ENCODE measurements around the gene LEFTY2. TPM values are rescaled to one million over a fixed set of nuclear protein-coding genes. Genes with fewer than 3 reads are reported as not detected.
"Not testable (repeated sequence)": the region's sequence is repeated elsewhere in the genome, so short reads cannot be mapped to it uniquely, and the experiment has no call there.

LEFTY2 gene
- total RNA-seq, 1 experiment from 2014 or later, result not detected

DNA sequence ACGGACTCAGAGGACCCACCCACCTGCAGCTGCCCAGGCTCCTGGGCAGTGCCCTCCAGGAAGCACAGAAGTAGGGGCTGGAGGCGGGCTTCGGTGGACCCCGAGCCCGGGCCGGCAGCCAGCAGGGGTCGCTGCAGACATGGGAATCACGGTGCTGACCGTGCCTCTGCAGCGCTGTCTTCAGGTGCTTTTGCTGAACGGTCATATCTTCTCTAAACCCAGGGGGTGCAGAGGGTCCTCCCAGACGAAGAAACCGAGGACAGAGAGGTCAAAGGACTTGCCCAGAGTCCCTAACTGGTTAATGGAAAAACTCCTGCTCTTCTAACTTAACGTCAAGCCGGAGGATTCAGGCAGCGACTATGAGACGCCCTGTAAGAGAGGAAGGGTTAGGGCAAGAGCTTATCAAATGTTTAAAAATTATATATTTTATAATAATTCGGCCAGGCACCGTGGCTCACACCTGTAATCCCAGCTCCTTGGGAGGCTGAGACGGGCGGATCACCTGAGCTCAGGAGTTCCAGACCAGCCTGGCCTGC, 21.5 kb upstream of the LEFTY2 start:
- Histone ChIP-seq H3K9me3 (peaks cover 2% of the 10 kb centered on the region; the same call in 1 of the 2 replicates), H3K4me3 (no peak overlapping the region), H3K36me3 (no peaks in the 10 kb centered on the region), H3K27me3 (no peaks in the 10 kb centered on the region)
- DNase-seq, result no peak

DNA sequence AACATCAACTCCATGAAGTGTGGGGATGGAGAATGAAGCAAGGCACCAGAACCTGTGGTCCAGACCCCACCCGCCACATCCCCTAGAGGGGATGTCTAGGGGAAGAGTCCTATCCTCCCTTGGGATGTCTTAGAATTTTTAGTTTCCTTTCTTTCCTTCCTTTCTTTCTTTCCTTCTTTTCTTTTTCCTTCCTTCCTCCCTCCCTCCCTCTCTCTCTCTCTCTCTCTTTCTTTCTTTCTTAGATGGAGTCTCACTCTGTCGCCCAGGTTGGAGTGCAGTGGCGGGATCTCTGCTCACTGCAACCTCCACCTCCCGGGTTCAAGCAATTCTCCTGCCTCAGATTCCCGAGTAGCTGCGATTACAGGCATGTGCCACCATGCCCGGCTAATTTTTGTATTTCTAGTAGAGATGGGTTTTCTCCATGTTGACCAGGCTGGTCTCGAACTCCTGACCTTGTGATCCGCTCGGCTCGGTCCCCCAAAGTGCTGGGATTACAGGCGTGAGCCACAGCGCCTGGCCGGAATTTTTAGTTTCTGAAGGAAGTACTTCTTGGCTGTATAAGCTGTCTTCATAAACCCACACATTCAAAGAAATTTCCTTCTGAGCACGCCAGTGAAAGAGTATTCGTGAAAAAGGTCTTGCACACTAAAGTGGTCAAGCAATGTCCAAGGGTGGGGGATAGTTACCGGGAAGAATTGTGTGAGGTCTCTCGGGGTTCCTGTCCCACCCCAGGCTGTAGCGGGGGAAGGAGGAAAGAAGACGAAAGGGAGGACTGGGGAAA, 20.8 kb upstream of the LEFTY2 start:
- Histone ChIP-seq H3K4me3 (no peak overlapping the region), H3K9me3 (peaks cover 2% of the 10 kb centered on the region; the same call in 1 of the 2 replicates), H3K27me3 (no peaks in the 10 kb centered on the region), H3K36me3 (no peaks in the 10 kb centered on the region)
- no peak for DNase-seq

DNA sequence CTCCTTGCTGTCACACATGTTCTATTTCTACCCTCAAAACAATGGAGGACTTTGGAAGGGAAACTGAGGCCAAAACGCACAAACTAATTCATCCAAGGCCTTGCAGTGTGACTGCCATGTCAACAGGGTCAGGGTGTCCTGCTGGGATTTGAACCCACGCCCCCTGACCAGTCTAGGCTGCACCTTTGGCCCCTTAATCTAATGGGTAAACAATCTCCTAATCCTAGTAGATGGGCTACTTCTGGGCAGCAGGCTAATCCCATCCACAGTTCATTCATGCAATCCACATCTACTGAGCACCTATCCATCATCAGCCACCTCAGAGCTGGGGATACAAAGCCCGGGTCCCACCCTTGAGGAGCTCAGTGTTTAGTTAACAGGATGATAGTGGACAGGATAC, 17.0 kb upstream of the LEFTY2 start:
- no peak for DNase-seq
- peaks cover 2% of the 10 kb centered on the region; the same call in 1 of the 2 replicates for H3K9me3 ChIP-seq

GRCh38 chr1:225954753-225955152, 13.7 kb upstream of the LEFTY2 start:
- DNase-seq, result no peak
- H3K27me3 ChIP-seq, result no peaks in the 10 kb centered on the region; the same call in 1 of the 2 replicates
- no peak overlapping the region for H3K4me3 ChIP-seq
- H3K36me3 ChIP-seq, result no peaks in the 10 kb centered on the region
- no peaks in the 10 kb centered on the region for H3K9me3 ChIP-seq

More for the DNA sequence above, 17.0 kb upstream of the LEFTY2 start:
- no peaks in the 10 kb centered on the region for H3K27me3 ChIP-seq
- H3K4me3 ChIP-seq, result no peak overlapping the region
- no peaks in the 10 kb centered on the region for H3K36me3 ChIP-seq

GRCh38 chr1:225953315-225953714, 12.3 kb upstream of the LEFTY2 start:
- no peak for DNase-seq
- no peaks in the 10 kb centered on the region; the same call in 1 of the 2 replicates for H3K27me3 ChIP-seq
- no peak overlapping the region for H3K4me3 ChIP-seq
- H3K36me3 ChIP-seq, result no peaks in the 10 kb centered on the region
- no peaks in the 10 kb centered on the region for H3K9me3 ChIP-seq

DNA sequence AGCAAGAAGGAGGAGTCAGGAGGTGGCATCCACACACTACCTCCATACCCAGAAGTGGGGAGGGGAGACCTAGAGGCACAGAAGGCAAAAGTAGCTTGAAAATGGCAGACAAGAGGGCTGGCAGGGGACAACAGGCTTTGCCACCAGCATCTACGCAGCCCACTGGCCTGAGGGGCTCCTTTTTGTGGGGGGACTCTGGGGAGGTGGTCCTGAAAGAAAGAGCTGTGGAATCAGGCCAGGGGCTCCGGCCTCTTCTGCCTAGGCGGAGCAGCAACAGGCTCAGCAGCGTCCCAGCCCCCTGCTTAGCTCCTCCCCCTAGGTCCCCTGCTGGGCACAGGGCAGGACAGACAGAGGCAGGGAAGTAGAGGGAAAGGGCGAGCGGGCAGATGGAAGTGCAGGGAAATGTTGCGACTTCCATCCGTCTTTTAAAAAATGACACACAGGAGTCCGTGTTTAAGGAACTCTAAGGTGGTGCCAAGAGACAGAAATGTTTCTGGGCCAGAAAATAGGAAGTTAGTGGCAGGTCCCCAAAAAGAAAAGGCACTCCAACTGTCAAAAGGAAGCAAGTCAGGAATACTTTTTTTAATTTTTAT, 10.0 kb upstream of the LEFTY2 start:
- H3K9me3 ChIP-seq, result no peaks in the 10 kb centered on the region
- DNase-seq, result no peak
- H3K36me3 ChIP-seq, result no peaks in the 10 kb centered on the region
- H3K27me3 ChIP-seq, result peaks cover under 1% of the 10 kb centered on the region
- H3K4me3 ChIP-seq, result no peak overlapping the region

GRCh38 chr1:225949041-225949440, 8.0 kb upstream of the LEFTY2 start:
- no peaks in the 10 kb centered on the region for H3K36me3 ChIP-seq
- no peak for DNase-seq
- H3K4me3 ChIP-seq, result no peak overlapping the region
- no peaks in the 10 kb centered on the region for H3K9me3 ChIP-seq
- H3K27me3 ChIP-seq, result peaks cover 3% of the 10 kb centered on the region

DNA sequence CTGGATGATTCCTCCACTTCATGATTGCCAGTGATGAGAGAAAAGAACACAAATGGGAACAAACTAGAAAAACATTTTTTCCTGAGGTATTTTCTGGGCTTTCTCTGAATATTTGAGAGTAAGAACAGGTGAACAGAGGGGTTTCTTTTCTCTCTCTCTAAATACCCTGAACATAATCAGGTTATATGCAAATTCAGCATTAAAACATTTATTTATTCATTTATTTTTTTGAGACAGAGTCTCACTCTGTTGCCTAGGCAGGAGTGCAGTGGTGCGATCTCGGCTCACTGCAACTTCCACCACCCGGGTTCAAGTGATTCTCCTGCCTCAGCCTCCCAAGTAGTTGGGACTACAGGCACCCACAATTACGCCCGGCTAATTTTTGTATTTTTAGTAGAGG, 5.8 kb upstream of the LEFTY2 start:
- H3K27me3 ChIP-seq, result peaks cover 3% of the 10 kb centered on the region
- DNase-seq, result no peak
- no peak overlapping the region for H3K4me3 ChIP-seq
- H3K36me3 ChIP-seq, result no peaks in the 10 kb centered on the region
- no peaks in the 10 kb centered on the region for H3K9me3 ChIP-seq

GRCh38 chr1:225946082-225946620, 5.1 kb upstream of the LEFTY2 start:
- no peaks in the 10 kb centered on the region for H3K36me3 ChIP-seq
- H3K27me3 ChIP-seq, result peaks cover 3% of the 10 kb centered on the region
- H3K9me3 ChIP-seq, result no peaks in the 10 kb centered on the region
- DNase-seq, result no peak
- H3K4me3 ChIP-seq, result no peak overlapping the region

- no peaks in the 10 kb centered on the region for H3K36me3 ChIP-seq
- no peak overlapping the region for H3K4me3 ChIP-seq
- no peaks in the 10 kb centered on the region for H3K9me3 ChIP-seq
- H3K27me3 ChIP-seq, result peaks cover 3% of the 10 kb centered on the region
- DNase-seq, result no peak
These were observed 4.5 kb upstream of the LEFTY2 start for GRCh38 chr1:225945564-225945963.

DNA sequence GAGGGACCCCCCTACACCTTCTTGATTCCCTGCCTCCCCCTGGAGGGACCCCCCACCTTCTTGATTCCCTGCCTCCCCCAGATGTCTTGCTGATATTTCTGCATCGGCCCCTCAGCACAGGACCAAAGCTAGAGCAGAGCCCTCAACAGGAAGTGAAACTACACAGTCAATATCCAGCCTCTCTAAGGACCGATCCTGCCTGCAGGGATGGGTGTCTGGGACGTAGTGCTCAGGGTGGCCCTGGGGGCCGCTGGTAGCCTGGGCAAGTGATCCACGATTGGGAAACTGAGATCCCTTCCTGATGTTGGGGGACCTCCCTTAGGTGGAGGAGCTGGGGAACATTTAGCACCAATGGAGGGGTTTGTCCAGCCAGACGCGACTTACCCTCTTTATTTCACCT, 3.9 kb upstream of the LEFTY2 start:
- no peaks in the 10 kb centered on the region for H3K36me3 ChIP-seq

DNA sequence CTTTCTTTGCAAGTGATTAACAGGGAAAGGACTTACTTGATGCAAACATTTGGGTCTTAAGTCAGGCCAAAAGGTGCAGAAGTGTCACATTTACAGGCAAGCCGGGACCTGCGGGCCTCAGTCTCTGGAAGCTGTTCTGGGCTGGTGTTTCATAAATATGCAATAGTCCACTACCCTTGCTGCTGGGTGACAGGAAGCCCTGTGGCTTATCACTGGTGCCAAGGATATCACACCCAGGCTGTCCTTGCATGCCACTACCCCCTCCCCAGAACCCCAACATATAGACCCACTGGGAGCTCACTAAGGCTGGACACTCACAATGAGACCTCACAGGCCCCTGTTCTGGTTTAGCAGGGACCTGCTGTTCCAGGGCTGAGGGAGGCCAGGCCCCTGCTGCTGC, 3.4 kb upstream of the LEFTY2 start:
- no peak overlapping the region for H3K4me3 ChIP-seq
- no peaks in the 10 kb centered on the region for H3K9me3 ChIP-seq
- no peak for DNase-seq
- H3K36me3 ChIP-seq, result no peaks in the 10 kb centered on the region
- peaks cover 3% of the 10 kb centered on the region for H3K27me3 ChIP-seq

More for the DNA sequence above, 3.9 kb upstream of the LEFTY2 start:
- H3K4me3 ChIP-seq, result no peak overlapping the region
- DNase-seq, result no peak
- peaks cover 3% of the 10 kb centered on the region for H3K27me3 ChIP-seq
- H3K9me3 ChIP-seq, result no peaks in the 10 kb centered on the region

DNA sequence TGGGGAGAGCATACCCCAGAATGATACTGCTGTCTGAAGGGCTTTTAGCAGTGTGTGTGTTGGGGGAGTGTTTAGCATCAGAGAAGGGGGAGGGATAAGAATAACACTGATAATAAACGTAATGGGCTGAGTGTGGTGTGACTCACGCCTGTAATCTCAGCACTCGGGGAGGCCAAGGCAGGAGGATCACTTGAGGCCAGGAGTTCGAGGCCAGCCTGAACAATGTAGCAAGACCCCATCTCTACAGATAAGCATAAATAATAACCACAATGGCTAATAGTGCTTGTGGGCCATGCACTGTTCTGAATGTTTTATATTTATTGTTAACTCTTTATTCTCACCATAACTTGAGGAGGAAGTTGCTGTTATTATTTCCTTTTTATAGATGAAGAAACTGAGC, 2.6 kb upstream of the LEFTY2 start:
- H3K36me3 ChIP-seq, result no peaks in the 10 kb centered on the region
- peaks cover 3% of the 10 kb centered on the region for H3K27me3 ChIP-seq
- no peaks in the 10 kb centered on the region for H3K9me3 ChIP-seq
- no peak for DNase-seq
- no peak overlapping the region for H3K4me3 ChIP-seq

- Histone ChIP-seq H3K9me3 (no peaks in the 10 kb centered on the region), H3K36me3 (no peaks in the 10 kb centered on the region), H3K27me3 (peaks cover 3% of the 10 kb centered on the region), H3K4me3 (no peak overlapping the region)
- no peak for DNase-seq
These were observed 1.6 kb upstream of the LEFTY2 start for GRCh38 chr1:225942574-225942973.

GRCh38 chr1:225941942-225942222, 862 bp upstream of the LEFTY2 start:
- H3K36me3 ChIP-seq, result no peaks in the 10 kb centered on the region
- H3K9me3 ChIP-seq, result no peaks in the 10 kb centered on the region
- DNase-seq, result no peak
- peaks cover 3% of the 10 kb centered on the region; the same call in 1 of the 2 replicates for H3K27me3 ChIP-seq
- H3K4me3 ChIP-seq, result no peak overlapping the region

DNA sequence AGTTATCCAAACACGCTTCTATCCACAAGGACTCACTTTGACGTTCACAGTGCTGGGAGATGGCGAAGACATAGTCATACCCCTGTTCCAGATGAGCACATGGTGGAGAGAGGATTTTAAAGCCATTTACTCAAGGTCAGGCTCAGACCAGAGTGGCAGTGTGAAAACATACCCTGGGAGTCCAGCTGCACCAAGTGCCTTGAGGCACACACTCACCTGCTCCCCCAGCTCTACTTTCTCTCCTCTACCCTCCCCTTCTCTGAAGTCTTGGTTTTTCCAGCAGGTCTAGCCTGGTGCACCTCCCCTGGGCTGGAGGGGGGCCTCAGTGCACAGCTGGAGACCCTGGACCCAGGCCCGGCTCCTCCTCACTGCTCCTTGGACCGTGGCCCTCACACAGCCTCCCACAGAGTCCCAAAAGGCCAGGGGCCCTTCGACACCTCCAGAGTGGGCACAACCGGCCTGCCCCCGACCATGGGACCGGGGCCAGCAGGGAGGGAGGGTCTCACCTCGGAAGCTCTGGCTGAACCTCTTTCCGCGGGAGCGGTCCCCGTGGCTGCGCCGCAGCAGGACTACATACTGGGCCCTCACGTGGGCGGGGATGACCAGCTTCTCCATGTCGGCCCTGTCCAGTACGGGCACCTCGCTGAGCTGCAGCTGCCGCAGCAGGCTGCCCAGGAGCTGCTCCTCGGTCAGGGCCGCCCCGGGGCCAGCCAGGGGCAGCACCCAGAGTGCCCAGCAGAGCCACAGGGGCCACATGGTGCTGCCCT, 452 bp downstream of the LEFTY2 start:
- Histone ChIP-seq H3K27me3 (no peaks in the 10 kb centered on the region), H3K36me3 (no peaks in the 10 kb centered on the region), H3K4me3 (no peak overlapping the region), H3K9me3 (no peaks in the 10 kb centered on the region)
- DNase-seq, result no peak

DNA sequence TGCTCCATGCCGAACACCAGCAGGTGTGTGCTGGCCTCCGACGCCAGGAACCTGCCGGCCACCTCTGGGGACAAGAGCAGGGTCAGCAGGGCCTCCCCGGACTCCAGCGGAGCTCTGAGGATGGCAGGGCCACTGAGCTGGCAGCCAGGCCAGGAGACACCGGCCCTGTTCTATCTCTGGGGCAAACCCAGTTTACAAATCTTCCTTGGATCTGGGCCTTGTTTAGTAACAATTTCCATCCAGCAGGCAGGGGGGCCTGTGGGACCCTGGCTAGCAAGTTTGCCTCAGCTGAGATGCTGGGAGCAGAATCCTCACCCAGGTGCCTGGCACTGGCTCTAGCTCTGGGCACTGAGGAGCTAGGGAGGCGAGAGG, 1.1 kb downstream of the LEFTY2 start:
- not testable (repeated sequence) for H3K9me3 ChIP-seq, DNase-seq, H3K27me3 ChIP-seq, H3K36me3 ChIP-seq, H3K4me3 ChIP-seq

All from MG63 (cell line).